ENCODE results near the gene ADCY10.

Gene ADCY10

DNA sequence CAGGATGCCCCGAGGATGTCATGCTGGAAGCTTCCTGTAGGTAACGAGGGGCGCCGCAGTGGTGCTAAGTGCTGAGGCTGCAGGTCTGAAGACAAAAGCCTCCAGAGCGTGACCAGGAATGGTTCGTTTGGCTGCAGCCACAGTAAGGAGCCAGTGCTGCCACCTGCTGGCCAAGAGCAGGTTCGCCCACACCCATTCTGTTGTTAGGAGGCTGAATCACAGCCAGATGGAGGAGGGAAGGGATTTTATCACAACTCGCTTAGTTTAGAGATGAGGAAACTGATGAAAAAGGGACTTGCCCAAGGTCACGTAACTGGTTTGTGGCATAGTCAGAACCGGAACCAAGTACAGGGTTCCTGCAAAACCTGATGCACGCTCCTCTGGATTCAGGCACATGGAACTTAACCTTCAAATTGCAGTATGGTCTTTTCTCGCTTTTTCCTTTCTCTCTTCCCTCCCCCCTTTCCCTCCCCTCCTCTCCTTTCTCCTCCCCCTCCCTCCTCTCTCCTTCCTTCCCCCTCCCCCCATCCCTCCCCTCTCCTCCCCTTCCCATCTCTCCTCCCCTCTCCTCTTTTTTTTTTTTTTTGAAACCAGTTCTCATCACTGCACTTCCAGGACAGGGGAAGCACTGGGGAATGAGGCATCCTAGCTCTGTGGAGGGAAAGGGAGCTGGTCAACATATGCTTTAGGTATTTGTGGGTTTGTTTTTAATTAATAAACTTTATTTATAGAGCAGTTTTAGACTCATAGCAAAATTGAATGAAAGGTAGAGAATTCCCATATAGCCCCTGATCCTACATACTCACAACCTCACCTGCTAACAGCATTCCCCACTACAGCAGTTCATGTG, 110.4 kb downstream of the ADCY10 start:
- peak; percentile 91 for DNase-seq

DNA sequence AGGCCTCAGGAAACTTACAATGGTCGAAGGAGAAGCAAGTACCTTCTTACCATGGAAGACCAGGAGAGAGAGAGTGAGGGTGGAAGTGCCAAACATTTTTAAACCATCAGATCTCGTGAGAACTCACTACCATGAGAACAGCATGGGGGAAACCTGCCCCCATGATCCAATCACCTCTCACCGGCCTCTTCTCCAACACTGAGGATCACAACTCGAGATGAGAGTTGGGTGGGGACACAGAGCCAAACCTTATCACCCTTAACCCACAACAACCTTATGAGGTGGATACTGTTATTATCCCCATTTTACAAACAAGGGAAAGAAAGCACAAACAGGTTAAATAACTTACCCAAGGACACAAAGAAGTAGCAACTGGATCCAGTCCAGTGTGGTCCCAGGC, 111.7 kb downstream of the ADCY10 start:
- no peak for DNase-seq

DNA sequence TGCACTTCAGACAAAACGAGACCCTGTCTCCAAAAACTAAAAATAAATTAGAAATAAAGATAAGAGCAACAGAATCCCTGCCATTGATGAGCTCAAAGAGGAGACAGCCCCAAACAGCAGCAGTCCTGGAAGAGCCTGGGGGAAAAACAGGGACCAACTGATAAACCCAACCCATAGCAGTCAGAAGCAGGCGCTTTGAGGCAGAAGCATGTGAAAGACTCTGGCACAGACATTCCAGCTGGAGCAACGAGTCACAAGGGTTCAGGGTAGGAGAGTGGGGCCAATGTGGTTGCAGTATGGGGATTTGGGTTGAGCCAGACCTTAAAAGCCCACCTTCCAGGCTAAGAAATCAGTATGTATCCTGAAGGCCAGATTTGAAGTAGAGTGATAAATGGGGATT, 113.7 kb downstream of the ADCY10 start:
- DNase-seq, result no peak

DNA sequence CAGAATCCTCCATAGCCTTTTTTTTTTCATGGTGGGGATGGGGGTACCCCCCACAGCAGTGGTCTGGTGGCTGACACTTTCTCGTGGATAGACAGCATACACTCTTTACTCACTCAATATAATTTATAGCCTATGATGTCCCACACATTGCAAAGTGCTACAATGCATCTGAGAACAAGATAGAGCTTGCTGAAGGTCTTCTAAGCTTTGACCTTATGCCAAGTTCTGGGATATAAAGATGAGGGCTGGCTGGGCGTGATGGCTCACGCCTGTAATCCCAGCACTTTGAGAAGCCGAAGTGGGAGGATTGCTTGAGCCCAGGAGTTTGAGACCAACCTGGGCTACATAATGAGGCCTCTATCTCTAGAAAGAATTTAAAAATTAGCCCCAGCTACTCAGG, 114.2 kb downstream of the ADCY10 start:
- no peak for DNase-seq

DNA sequence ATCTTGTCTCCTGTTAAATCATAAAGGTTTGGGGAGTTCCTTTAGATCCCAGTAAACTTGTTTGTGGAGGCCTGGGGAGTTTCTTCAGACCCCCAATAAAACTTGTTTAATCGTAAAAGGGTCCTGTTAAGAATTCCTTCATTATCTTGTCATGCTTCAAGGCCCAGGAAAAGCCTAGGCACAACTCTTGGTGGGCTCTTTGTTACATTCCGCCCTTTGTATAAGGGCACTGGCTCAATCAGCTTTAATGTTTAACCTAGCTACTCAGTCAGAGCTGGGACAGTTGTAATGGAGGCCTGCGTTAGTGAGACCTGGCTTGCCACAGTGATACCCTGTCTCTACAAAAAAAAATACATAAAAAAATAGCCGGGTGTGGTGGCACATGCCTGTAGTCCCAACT, 115.0 kb downstream of the ADCY10 start:
- no peak for DNase-seq

DNA sequence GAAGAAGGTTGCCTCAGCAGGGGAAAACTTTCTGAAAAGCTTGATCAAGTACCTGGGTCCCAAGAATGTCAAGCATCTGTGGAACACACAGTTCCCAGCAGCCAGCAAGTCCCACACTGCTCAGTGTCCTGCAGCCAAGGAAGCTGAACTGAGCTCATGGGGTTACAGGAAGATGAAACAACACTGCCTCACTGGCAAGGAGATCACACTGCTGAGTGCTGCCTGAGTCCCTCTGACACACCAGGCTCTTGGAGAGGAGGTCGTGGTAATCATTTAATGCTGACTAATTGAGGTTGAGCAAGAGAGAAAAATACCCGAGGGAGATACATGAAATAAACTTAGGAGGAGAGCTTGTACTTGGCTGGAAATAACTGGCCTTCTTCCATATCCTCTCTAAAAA, 116.9 kb downstream of the ADCY10 start:
- no peak for DNase-seq

DNA sequence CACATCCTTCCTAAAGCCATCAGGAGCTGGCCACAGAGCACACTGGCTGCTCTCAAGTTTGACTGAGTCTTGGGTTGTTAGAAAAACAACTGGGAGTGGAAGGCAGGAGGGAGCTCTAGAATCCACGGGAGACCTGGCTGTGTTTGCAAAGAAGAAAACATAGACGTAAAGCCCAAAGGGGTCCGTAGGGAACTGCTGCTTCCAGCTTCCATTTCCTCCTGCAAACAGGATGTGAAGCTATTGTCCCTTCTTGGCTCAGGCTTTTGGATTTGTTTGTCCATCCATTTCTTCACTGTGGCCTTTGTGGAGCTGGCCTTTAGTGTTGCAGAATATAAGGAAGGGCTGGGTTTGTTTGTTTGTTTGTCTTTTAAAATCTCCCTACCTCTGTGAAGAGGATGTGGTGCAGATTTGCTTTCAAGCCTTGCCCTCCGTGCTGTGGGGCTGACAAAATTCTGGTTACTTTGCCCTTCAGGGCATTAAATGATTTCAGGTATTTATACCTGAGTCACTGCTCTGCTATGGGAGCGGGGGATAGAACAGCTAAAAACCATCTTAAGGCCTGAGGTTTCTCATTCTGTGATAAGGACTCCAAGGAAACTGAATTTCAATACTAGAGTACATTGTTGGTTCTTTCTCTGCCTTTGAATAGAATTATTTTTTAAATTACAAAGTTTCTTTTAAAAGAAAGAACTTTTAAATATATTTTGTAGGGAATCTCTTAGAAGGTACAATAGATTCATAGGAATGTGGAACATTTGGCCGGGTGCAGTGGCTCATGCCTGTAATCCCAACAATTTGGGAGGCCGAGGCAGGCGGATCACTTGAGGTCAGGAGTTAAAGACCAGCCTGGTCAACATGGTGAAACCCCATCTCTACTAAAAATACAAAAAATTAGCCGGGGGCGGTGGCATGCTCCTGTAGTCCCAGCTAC, 117.9 kb downstream of the ADCY10 start:
- DNase-seq, result no peak

DNA sequence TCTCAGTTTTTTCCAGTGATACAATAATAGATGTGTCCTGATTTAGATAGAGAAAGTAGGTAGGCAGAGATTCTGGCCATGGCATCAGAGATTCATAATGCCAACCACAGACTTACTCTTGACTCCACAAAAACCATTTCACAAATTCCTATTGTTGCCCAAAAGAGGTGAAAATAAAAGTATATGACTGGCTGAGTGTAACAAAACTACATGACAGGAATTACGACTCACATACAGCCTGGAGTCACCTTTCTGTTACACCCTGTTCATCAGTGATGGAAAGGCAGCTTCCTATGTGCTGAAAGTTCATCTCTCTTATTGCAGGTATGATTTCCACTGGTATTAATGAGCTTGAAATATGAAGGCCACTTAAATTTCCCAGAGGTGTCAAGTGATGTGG, 119.9 kb downstream of the ADCY10 start:
- DNase-seq, result no peak

DNA sequence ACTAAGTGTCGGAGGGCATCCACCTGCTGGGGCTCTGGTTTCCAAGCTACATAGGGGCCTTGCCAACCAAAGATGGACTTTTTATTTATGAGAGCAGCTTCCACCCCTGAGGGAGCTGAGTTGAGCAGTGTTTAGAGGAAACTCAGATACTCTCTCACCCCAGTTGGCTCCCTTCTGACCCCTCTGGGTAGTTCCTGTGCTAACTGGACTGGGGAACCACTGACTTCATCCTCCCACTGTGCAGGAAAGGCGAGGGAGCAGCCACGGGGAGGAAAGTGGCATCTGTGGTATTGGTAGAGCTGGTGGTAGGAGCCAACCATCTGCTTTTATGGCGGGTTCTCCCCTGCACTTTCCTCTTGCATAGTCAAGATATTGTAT, 121.8 kb downstream of the ADCY10 start:
- no peak for DNase-seq

DNA sequence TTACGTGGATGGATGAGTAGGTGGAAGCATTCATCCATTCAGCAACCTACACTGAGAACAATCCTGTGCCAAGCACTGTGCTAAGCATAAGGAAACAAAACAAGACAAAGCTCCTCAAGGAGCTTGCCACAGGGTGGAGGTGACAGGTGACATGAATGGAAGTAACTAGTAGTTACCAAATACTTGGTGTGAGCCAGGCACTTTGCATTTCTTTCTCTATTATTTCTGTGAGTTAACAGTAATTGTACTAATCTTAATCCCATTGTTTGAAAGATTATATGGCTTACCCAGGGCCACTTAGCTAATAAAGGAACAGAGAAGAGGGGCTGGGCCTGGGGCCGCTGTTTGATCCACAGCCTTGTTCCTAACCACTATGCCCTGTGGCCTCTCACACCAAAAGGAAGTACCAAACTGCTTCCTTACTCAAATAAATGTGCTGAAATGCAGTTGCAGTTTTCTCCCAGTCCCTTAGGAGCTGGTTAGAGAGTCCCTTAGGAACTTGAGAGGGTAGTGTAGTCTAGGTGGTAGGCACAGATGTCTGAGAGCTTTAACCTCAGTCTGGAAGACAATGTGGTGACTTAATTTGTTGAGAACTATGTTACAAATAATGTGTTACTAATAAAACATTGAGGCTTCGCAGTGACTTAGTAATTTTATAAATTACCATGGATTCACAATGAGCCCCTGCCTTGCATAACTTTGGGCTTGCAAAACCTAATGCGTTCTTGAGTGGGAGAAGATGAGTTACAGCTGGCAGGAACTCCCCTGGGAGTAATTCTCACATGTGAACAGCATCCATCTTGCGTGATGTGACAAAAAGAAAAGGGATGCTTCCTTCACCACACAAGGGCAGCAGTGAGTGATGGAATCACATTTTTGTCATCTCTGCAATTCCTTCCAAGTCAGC, 122.4 kb downstream of the ADCY10 start:
- DNase-seq, result no peak

DNA sequence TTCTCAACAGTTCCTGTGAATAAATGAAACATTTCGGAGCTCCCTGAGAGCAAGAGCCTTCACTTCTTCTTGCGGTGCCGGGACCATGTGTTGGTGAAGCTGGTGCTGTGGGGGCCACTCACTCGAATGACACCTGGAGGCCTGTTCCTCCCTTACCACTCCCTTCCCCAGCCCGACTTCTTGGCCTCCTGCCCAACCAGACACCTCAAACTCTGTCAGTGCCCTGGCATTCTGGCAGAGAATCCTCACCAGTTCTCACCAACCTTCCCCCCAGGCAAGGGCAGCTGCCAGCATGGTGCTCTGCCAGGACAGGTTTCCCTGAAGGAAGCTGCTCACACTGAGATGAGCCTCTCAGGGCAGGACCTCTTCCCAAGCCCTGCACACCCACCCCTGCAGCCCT, 123.8 kb downstream of the ADCY10 start:
- DNase-seq, result no peak

DNA sequence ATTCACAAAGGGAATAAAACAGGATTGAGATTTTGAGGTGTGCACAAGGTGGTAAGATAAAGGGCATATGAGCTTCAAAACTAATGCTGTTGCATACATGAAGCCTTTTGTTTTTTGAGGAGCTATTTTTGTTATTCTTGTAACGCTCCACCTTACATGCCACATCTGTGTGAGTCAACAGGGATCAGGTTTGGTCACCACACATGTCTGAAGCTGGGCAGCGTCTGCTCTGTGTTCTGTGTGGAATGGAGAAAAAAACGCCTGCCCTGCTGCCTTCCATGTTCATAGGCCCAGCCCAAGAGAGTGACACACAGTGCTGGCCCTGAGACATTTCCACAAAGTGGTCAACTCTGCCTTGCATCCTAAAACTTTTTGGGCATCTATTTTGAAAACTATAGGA, 124.4 kb downstream of the ADCY10 start:
- DNase-seq, result no peak

DNA sequence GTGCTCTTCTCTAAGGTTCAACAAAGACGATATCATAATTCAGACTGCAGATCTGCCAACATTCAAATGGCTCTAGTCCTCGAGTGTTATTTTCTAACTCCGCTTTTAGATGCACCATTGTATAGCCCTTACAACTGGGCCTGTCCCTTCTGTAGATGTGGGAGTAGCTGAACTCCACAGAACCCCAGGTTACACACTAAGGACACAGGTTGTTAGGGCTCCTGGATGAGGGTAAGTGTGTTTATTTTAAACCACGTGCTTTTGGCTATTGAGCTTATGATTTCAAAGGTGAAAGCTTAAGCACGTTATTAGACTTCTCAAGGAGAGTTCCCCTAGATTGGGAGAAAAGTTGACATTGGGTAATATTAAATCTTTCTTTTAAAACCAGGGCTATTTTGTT, 127.4 kb downstream of the ADCY10 start:
- no peak for DNase-seq

DNA sequence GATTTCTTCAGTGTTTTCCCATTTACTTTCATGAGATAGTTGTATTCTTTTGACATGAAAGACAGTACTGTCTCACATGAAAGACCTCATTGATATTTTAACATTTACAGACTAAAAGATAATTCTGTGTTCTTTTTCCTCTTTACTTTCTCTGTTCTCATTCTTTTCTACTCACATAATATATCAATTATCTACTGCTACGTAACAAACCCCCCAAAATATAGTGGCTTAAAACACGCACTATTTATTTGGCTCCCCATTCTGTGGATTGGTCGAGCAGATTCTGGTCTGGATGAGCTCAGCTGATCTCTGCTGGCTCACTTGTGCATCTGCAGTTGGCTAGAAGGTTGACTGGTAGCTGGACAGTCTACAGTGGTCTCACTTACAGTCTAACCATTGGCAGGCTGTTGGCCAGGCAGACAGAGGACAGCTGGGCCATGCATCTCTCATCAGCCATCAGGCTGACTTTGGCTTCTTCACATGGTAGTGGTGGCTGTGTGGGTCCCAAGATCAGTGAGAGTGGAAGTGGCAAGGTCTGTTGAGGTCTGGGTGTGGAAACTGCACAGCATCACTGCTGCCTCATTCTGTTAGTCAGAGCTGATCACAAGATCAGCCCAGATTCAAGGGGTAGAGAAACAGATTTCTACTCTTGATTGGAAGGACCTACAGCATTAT, 128.9 kb downstream of the ADCY10 start:
- no peak for DNase-seq

DNA sequence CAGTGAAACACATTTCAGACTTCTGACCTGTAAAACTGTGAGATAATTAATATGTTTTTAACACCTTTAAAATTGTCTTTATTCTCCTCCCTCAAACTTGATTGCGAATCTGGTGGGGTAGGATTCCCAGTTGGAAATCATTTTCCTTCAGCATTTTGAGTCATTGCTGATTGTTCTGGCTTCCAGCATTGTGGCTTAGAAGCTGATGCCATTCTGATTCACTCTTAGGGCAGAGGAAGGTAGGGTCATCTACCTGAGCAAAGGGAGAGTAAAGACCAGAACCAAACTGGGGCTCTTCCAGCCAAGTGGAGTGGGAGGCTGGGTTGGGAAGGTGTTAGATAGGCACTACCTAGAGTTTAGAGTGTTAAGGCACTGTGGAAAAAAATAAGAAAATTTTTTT, 131.0 kb downstream of the ADCY10 start:
- no peak for DNase-seq

DNA sequence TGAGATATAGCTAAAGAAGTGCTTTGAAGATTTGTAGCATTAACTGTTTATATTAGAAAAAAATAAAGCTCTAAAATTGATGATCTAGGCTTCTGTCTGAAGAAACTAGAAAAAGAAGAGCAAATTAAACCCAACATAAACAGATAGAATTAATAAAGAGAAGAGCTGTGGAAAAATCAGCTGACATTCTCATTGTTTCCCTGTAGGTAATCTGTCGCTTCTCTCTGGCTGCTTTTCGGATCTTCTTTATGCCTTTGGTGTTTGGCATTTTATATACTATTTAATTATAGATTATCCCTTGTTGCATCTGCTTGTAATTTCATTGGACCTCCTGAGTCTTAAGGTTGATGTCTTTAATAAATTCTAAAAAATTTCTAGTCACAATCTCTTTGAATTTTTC, 132.4 kb downstream of the ADCY10 start:
- DNase-seq, result no peak

DNA sequence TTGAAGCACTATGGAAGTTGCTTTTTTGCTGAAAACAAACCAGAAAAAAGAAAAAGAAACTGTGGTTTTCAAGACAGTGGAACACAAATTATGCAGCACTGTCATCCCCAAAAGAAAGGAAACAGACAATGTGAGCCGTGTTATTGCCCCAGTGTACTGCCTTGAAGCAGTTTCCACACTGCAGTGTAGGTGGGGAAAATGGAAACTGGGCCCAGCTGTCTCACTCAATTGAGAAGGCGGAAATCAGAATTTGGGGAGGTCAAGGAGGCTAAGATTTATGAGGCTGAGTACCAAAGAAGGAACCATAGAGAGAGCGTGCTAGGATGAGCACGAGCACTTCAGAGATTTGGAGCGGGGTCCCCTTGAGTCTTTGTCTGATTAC, 136.7 kb downstream of the ADCY10 start:
- DNase-seq, result no peak

DNA sequence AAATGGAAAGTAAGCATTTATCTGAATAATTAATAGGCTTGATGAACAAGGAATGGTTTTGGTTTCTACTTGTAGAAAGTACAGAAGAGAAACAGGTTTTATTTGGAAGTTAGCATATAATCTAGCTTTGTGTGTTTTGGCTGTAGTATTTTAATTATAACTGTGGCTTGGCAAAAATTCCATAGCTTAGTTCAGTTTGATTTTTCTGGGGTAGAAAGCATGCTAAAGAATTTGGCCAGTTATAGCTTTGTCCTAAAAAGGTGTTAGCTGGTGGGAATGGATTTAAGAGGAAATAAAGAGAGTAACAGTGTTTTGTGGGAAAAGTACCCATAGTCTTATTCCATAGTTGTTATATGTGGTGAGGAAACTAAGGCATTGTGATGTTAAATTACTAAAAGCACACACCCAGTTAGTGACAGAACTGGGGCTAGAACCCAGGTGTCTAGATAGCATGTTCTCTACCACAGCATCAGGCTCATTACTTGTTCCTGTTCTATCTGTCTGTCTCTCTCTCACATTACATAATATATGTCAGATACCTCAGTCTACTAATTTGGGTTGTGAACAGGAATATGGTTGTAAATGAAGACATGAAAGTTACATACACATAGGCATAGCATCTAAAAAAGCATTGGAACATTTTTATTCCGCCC, 137.2 kb downstream of the ADCY10 start:
- DNase-seq, result no peak

DNA sequence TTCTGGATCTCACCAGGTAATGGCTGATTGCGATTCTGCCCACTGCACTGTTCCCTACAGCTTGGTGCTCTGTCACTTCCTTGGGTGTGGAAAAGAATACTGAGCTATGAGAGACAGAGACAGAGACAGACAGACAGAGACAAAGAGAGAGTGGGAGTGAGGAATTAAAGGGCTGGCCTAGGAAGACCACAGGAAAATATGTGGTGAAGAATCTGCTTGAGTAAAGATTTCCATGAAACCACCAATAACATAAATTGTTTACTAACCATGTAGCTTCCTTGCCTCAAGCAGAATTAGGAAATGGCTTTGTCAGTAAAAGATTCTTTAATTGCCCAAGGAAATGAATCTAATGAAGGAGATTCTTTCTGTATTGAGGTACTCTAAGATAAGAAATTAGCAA, 137.8 kb downstream of the ADCY10 start:
- no peak for DNase-seq

DNA sequence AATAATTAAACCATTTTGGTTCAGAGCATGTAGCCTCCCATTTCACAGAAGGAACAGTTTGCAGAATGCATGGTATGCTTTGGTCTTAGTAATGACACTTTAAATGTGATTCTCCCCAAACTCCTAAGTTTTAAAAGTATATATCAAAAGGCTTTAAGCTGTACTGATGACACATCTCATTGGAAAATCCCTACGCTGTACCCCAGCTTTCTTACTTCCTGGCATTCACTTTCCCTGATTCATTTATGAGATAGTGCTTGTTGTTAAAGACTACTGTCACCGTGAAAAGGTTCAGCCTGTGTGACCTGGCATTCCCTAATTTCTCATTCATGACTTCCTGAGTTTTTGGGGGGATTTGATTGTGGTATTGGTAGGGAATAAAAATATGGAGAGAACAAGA, 138.8 kb downstream of the ADCY10 start:
- no peak for DNase-seq

DNA sequence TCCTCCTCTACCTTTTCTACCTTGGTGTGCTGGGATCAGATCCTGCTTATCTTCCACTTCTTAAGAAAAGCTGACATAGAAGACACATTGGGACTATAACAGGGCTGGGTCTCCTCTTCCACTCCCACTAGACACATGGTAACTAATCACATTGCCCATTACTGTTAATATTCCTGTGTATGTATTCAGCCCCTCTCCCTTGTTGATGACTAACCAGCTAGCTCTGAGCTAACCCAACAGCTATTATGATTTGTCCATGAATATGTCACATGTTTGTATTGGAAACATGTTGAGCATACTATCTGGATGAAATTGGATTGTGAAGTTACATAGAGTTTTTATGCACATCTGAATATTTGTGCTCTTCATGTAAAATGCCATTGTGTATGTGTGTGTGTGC, 139.2 kb downstream of the ADCY10 start:
- DNase-seq, result no peak

DNA sequence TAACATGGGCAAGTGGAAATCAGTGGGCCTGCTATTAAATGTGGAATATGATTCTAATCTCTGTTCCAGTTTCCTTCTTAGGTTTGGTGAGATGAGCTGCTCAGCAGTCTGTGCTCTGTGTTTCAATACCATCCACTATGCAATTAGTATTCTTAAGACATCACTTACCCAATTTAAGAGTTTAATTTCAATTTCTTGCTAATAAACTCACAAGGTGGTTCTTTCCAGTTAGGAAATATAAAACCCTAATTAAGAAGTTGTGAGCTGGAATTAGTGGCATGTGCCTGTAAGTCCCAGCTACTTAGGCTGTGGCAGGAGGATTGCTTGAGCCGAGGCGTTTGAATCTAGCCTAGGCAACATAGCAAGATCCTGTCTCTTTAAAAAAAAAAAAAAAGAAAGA, 140.4 kb downstream of the ADCY10 start:
- DNase-seq, result no peak
